Esophagus squamous epithelium (tissue), 5 donors: ENCODE results near the gene CCT7. TPM values are rescaled to one million over a fixed set of nuclear protein-coding genes. Genes with fewer than 3 reads are reported as not detected.

Source experiments
- DNase-seq: peaks from one replicate; lab custom pipeline; 2025; lab: John Stamatoyannopoulos, UW
- H3K27ac ChIP-seq, 4 donors: fragments of 200-600 bp; sonication (generic); one replicate each; pipeline ENCODE4 v1.5.1; 2016 to 2019; ENCODE audit warnings: mild to moderate bottlenecking in 1 of 4
- H3K27me3 ChIP-seq, 4 donors: fragments of 200-600 bp; sonication (generic); 1 replicate in 3 of 4; 2 replicates in 1 of 4; pipeline versions ENCODE4 v1.5.1 to v1.6.0; 2017 to 2021; ENCODE audit warnings: antibody characterized with exemption in 1 of 4
- H3K36me3 ChIP-seq, 3 donors: fragments of 200-600 bp; sonication (generic); one replicate each; pipeline ENCODE4 v1.5.1; 2016 to 2019
- H3K4me1 ChIP-seq, 3 donors: fragments of 200-600 bp; sonication (generic); one replicate each; pipeline ENCODE4 v1.5.1; 2017 to 2019
- H3K4me3 ChIP-seq, 4 donors: fragments of 200-600 bp; sonication (generic); 1 replicate in 3 of 4; 2 replicates in 1 of 4; pipeline ENCODE4 v1.5.1; 2016 to 2019; ENCODE audit warnings: mild to moderate bottlenecking in 2 of 4, moderate library complexity in 1 of 4
- H3K9me3 ChIP-seq, 3 donors: fragments of 200-600 bp; sonication (generic); one replicate each; pipeline ENCODE4 v1.5.1; 2016 to 2019
- POLR2A ChIP-seq, 4 donors: fragments of 450-650 bp; IDR thresholded peaks; one replicate each; pipeline ENCODE4 v1.6.1; 2017; ENCODE audit warnings: antibody characterized with exemption in 4 of 4, mild to moderate bottlenecking in 4 of 4, moderate library complexity in 3 of 4
- WGBS, 2 donors: methylation state at CpG; one replicate each; pipeline ENCODE4 v1.1.5; 2018; 5-methylcytosine and 5-hydroxymethylcytosine counted together
- intact Hi-C: fragments of 100-400 bp; cut with DNase I; formaldehyde crosslinking; loops from one replicate; pipeline ENCODE4 v1.15.0; 2022
- small RNA-seq, 4 donors: library from RNA; depleted of rRNA; stranded (forward); fragments of <200 nt; gene quantifications; one replicate each; pipeline ENCODE3, GENCODE V24; 2016
- total RNA-seq, 4 donors: library from RNA; depleted of rRNA; stranded (reverse); fragments of >200 nt; gene quantifications; one replicate each; pipeline ENCODE4 v1.1.0, GENCODE V29; 2016
- TF ChIP-seq, protein P1 (sequence below), 6 experiments: fragments of 450-650 bp in 4 of 6; fragments of 200-600 bp in 2 of 6; sonication (generic) in 2 of 6; IDR thresholded peaks; one replicate each; pipeline ENCODE4 v1.5.1; 2016 to 2019; ENCODE audit warnings: antibody characterized with exemption in 6 of 6, mild to moderate bottlenecking in 4 of 6, moderate library complexity in 4 of 6
- donor health status: DM: yes; HTN: yes; CAD: no.

CCT7 gene
- total RNA-seq, 4 donors from 2014 or later, result 149 to 246 (median 217) TPM

GRCh38 chr2:73301636-73302035, 67.5 kb downstream of the CCT7 start:
- Histone ChIP-seq H3K9me3 (no peaks in the 10 kb centered on the region), H3K4me3 (no peak overlapping the region), H3K4me1 (no peaks in the 10 kb centered on the region), H3K27me3 (peaks cover 0 to 56% (median 0%) of the 10 kb centered on the region in 4 donors), H3K36me3 (no peaks in the 10 kb centered on the region), H3K27ac (no peak overlapping the region)
- no peak for TF ChIP-seq POLR2A (IDR thresholded peaks at IDR 0.05)
- TF ChIP-seq, protein P1, sequence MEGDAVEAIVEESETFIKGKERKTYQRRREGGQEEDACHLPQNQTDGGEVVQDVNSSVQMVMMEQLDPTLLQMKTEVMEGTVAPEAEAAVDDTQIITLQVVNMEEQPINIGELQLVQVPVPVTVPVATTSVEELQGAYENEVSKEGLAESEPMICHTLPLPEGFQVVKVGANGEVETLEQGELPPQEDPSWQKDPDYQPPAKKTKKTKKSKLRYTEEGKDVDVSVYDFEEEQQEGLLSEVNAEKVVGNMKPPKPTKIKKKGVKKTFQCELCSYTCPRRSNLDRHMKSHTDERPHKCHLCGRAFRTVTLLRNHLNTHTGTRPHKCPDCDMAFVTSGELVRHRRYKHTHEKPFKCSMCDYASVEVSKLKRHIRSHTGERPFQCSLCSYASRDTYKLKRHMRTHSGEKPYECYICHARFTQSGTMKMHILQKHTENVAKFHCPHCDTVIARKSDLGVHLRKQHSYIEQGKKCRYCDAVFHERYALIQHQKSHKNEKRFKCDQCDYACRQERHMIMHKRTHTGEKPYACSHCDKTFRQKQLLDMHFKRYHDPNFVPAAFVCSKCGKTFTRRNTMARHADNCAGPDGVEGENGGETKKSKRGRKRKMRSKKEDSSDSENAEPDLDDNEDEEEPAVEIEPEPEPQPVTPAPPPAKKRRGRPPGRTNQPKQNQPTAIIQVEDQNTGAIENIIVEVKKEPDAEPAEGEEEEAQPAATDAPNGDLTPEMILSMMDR (IDR thresholded peaks at IDR 0.05), result no peak
- intact Hi-C loops, result no loop called here
- WGBS, 2 donors, result 17 to 42% methylated on average over 4 of the region's 4 CpGs
- DNase-seq, result no peak

Small RNA genes lying within 50 kb of the gene (small RNA-seq; reads per million reads assigned to genes)
- 0 reads per million in 4 donors for gene RNU6-111P

Other genes starting within 250 kb of the CCT7 start
- gene SFXN5, start 162.6 kb upstream of the CCT7 start, total RNA-seq, result 10 to 100 TPM in 3 of 4 donors, 1 to 10 TPM in 1; 4.2 to 16.4 (median 12.7) TPM
- gene RAB11FIP5, start 121.4 kb upstream of the CCT7 start, total RNA-seq, result 10 to 100 TPM; 12.2 to 19.6 (median 16.6) TPM
- not detected for gene NOTO, start 31.7 kb upstream of the CCT7 start, total RNA-seq
- gene SMYD5, start 20.1 kb upstream of the CCT7 start, total RNA-seq, result 10 to 100 TPM in 3 of 4 donors, 1 to 10 TPM in 1; 5.6 to 22.1 (median 17.6) TPM
- gene PRADC1, start 1.1 kb upstream of the CCT7 start, total RNA-seq, result 10 to 100 TPM; 19.2 to 32.8 (median 29.3) TPM
- 1 to 10 TPM; 1.1 to 2.3 (median 1.3) TPM for gene FBXO41, start 50.2 kb downstream of the CCT7 start, total RNA-seq
- gene EGR4, start 59.2 kb downstream of the CCT7 start, total RNA-seq, result under 1 TPM in 1 of 4 donors, not detected in 3; 0.26 TPM
- gene ALMS1, start 151.5 kb downstream of the CCT7 start, total RNA-seq, result 10 to 100 TPM in 2 of 4 donors, 1 to 10 TPM in 2; 8.4 to 21.4 (median 9.5) TPM